Measurements from ENCODE around the gene ACSL4.
A peak's percentile ranks its signal among the peaks of the same experiment; 100 is the strongest.

Gene ACSL4

DNA sequence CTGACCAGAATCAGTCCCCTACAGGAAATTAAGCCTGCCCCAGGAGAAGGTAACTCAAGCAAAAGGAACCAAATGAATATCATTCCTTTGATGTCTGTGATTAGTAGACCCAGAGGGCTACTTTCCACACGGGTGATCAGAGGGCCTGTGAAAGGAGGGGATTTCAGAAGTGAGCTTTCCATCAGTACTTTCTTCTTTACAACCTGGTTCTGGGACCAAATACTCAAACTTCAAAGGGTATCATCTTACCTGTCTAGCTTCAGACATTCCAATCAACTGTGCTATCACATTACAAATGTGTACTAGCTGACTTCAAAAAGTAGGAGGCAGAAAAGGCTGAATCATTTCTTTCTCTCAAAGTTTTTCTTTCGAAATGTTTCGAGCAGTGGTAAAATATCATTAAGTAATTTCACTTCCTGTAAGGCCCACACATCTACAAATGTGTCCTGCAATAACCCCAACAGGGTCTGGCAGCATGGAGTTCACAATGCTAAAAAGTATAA lies 23.9 kb downstream of the ACSL4 start:
- no peak overlapping the region for H3K18ac ChIP-seq (ENCODE audit: low read length)
- H2BK5ac ChIP-seq (ENCODE audit: low read length) = no peak overlapping the region
- no peak overlapping the region for H2BK15ac ChIP-seq (replicated peaks; ENCODE audit: low read depth)
- H2BK120ac ChIP-seq (ENCODE audit: low read depth, low read length) = no peak overlapping the region
- H4K5ac ChIP-seq (ENCODE audit: low read length) = no peak overlapping the region
- peak; percentile 2 for DNase-seq
- H4K8ac ChIP-seq (ENCODE audit: low read depth, low read length) = no peak overlapping the region
- H3K4me3 ChIP-seq (ENCODE audit: low read length) = no peak overlapping the region
- no CpG with 5 or more reads among the region's 3 CpGs for WGBS (ENCODE audit: extremely low coverage, insufficient coverage, low lambda C conversion rate)
- H3K4me1 ChIP-seq (ENCODE audit: control insufficient read depth, low read depth, low read length) = no peaks in the 10 kb centered on the region
- H3K9ac ChIP-seq (ENCODE audit: low read length) = no peak overlapping the region
- no peak overlapping the region for H3K27ac ChIP-seq (ENCODE audit: low read depth, low read length)
- no peak overlapping the region for H3K4ac ChIP-seq (ENCODE audit: low read depth, low read length)
- H3K79me1 ChIP-seq (ENCODE audit: low read length) = no peaks in the 10 kb centered on the region
- no peak overlapping the region for H3K23ac ChIP-seq (ENCODE audit: low read length)
- H3K27me3 ChIP-seq (ENCODE audit: insufficient read depth, low read length, poor library complexity) = no peaks in the 10 kb centered on the region
- H3K56ac ChIP-seq (ENCODE audit: low read length) = no peak overlapping the region
- H3K79me2 ChIP-seq (ENCODE audit: control insufficient read depth, insufficient read depth, low read length) = no peaks in the 10 kb centered on the region
- H3K4me2 ChIP-seq (ENCODE audit: low read length) = no peak overlapping the region
- no peaks in the 10 kb centered on the region for H3K36me3 ChIP-seq (ENCODE audit: control insufficient read depth, insufficient read depth, low read length)
- H2AK5ac ChIP-seq (ENCODE audit: low read length) = no peak overlapping the region

DNA sequence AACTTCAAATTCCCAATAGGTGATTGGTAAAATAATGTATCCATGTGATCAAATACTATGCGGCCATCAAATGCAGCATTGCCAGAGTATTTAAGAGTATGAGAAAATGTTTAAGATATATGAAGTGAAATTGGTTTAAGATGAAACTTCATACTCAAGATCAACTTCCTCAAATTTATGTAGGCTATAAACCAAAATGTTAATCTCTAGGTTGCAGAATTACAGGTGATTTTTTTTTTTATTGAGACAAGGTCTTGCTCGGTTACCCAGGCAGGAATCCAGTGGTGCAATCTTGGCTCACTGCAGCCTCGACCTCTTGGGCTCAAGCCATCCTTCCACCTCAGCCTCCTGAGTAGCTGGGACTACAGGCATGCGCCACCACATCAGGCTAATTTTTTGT lies 25.3 kb downstream of the ACSL4 start:
- WGBS (ENCODE audit: extremely low coverage, insufficient coverage, low lambda C conversion rate) = no CpG with 5 or more reads among the region's 4 CpGs
- Histone ChIP-seq H3K79me1 (ENCODE audit: low read length) (no peaks in the 10 kb centered on the region), H2BK5ac (ENCODE audit: low read length) (no peak overlapping the region), H4K5ac (ENCODE audit: low read length) (no peak overlapping the region), H3K9ac (ENCODE audit: low read length) (no peak overlapping the region), H3K4me3 (ENCODE audit: low read length) (no peak overlapping the region), H3K4ac (ENCODE audit: low read depth, low read length) (no peak overlapping the region), H3K79me2 (ENCODE audit: control insufficient read depth, insufficient read depth, low read length) (no peaks in the 10 kb centered on the region), H4K8ac (ENCODE audit: low read depth, low read length) (no peak overlapping the region), H3K18ac (ENCODE audit: low read length) (no peak overlapping the region), H3K4me2 (ENCODE audit: low read length) (no peak overlapping the region), H3K27me3 (ENCODE audit: insufficient read depth, low read length, poor library complexity) (no peaks in the 10 kb centered on the region), H3K56ac (ENCODE audit: low read length) (no peak overlapping the region), H2AK5ac (ENCODE audit: low read length) (no peak overlapping the region), H2BK15ac (replicated peaks; ENCODE audit: low read depth) (no peak overlapping the region), H2BK120ac (ENCODE audit: low read depth, low read length) (no peak overlapping the region), H3K36me3 (ENCODE audit: control insufficient read depth, insufficient read depth, low read length) (no peaks in the 10 kb centered on the region), H3K23ac (ENCODE audit: low read length) (no peak overlapping the region), H3K27ac (ENCODE audit: low read depth, low read length) (no peak overlapping the region), H3K4me1 (ENCODE audit: control insufficient read depth, low read depth, low read length) (no peaks in the 10 kb centered on the region)
- DNase-seq = no peak

DNA sequence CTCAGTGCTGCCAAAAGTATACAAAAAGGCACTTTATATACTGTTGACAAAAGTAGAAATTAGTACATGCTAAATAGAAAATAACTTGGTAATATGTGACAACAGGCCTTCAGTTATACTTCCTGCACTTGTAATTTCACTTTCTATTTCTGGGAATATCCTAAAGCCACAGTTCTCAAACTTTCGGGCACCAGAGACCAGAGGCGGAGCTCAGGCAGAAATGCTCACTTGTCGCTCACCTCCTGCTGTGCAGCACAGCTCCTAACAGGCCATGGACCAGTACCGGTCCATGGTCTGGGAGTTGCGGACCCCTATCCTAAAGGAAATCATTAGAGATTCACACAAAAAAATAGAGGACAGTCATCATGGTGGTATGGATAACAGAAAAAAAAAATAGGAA lies 25.7 kb downstream of the ACSL4 start:
- Histone ChIP-seq H3K36me3 (ENCODE audit: control insufficient read depth, insufficient read depth, low read length) (no peaks in the 10 kb centered on the region), H2AK5ac (ENCODE audit: low read length) (no peak overlapping the region), H3K27ac (ENCODE audit: low read depth, low read length) (no peak overlapping the region), H4K5ac (ENCODE audit: low read length) (no peak overlapping the region), H3K18ac (ENCODE audit: low read length) (no peak overlapping the region), H3K4me1 (ENCODE audit: control insufficient read depth, low read depth, low read length) (no peaks in the 10 kb centered on the region), H3K79me2 (ENCODE audit: control insufficient read depth, insufficient read depth, low read length) (no peaks in the 10 kb centered on the region), H3K4me2 (ENCODE audit: low read length) (no peak overlapping the region), H3K56ac (ENCODE audit: low read length) (no peak overlapping the region), H2BK15ac (replicated peaks; ENCODE audit: low read depth) (no peak overlapping the region), H2BK5ac (ENCODE audit: low read length) (no peak overlapping the region), H3K9ac (ENCODE audit: low read length) (no peak overlapping the region), H3K79me1 (ENCODE audit: low read length) (no peaks in the 10 kb centered on the region), H3K23ac (ENCODE audit: low read length) (no peak overlapping the region), H2BK120ac (ENCODE audit: low read depth, low read length) (no peak overlapping the region), H3K4ac (ENCODE audit: low read depth, low read length) (no peak overlapping the region), H4K8ac (ENCODE audit: low read depth, low read length) (no peak overlapping the region), H3K27me3 (ENCODE audit: insufficient read depth, low read length, poor library complexity) (no peaks in the 10 kb centered on the region), H3K4me3 (ENCODE audit: low read length) (no peak overlapping the region)
- no peak for DNase-seq
- no CpG with 5 or more reads among the region's 5 CpGs for WGBS (ENCODE audit: extremely low coverage, insufficient coverage, low lambda C conversion rate)

DNA sequence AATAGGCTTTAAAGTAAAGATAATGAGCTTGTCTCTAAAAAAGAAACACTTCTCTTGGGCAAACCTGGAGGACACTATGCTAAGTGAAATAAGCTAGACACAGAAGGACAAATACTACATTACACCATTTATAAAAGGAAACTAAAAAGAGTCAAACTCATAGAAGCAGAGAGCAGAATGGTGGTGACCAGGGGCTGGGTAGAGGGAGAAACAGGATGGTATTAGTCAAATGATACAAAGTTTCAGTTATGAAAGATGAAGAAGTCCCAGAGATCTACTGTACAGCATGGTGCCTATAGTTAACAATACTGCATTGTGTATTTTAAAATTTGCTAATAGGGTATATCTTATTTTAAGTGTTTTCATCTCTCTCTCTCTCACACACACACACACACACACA lies 28.5 kb downstream of the ACSL4 start:
- Histone ChIP-seq H4K5ac (ENCODE audit: low read length) (no peak overlapping the region), H3K4me2 (ENCODE audit: low read length) (no peak overlapping the region), H3K18ac (ENCODE audit: low read length) (no peak overlapping the region), H3K56ac (ENCODE audit: low read length) (no peak overlapping the region), H3K79me2 (ENCODE audit: control insufficient read depth, insufficient read depth, low read length) (no peaks in the 10 kb centered on the region), H3K23ac (ENCODE audit: low read length) (no peak overlapping the region), H2BK15ac (replicated peaks; ENCODE audit: low read depth) (no peak overlapping the region), H3K9ac (ENCODE audit: low read length) (no peak overlapping the region), H3K27me3 (ENCODE audit: insufficient read depth, low read length, poor library complexity) (no peaks in the 10 kb centered on the region), H3K4me1 (ENCODE audit: control insufficient read depth, low read depth, low read length) (no peaks in the 10 kb centered on the region), H2AK5ac (ENCODE audit: low read length) (no peak overlapping the region), H3K79me1 (ENCODE audit: low read length) (no peaks in the 10 kb centered on the region), H3K4me3 (ENCODE audit: low read length) (no peak overlapping the region), H3K36me3 (ENCODE audit: control insufficient read depth, insufficient read depth, low read length) (no peaks in the 10 kb centered on the region), H2BK120ac (ENCODE audit: low read depth, low read length) (no peak overlapping the region), H3K27ac (ENCODE audit: low read depth, low read length) (no peak overlapping the region), H3K4ac (ENCODE audit: low read depth, low read length) (no peak overlapping the region), H4K8ac (ENCODE audit: low read depth, low read length) (no peak overlapping the region), H2BK5ac (ENCODE audit: low read length) (no peak overlapping the region)
- DNase-seq = no peak

DNA sequence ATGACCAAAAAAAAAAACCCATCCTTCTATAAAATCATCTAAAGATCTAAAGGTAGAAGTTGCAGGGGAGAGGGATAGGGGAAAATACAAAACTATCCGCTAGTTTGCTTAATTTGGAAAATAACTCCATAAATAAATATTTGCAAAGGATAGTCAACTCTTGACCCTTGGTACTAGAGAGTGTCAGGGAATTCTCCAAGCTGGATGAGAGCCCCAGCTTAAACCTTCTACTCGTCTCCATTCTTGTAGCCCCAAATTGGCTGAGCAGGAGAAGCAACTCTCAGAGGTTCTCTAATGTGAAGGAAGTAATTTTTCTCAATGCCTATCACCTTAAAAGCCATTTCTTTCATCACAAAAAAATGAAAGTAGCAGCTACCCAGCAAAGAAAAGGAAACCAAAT lies 35.2 kb downstream of the ACSL4 start:
- H2BK5ac ChIP-seq (ENCODE audit: low read length) = no peak overlapping the region
- H3K27ac ChIP-seq (ENCODE audit: low read depth, low read length) = no peak overlapping the region
- H3K4me3 ChIP-seq (ENCODE audit: low read length) = no peak overlapping the region
- no peak overlapping the region for H3K9ac ChIP-seq (ENCODE audit: low read length)
- H3K27me3 ChIP-seq (ENCODE audit: insufficient read depth, low read length, poor library complexity) = no peaks in the 10 kb centered on the region
- no peak overlapping the region for H2BK15ac ChIP-seq (replicated peaks; ENCODE audit: low read depth)
- H4K8ac ChIP-seq (ENCODE audit: low read depth, low read length) = no peak overlapping the region
- H3K23ac ChIP-seq (ENCODE audit: low read length) = no peak overlapping the region
- H3K56ac ChIP-seq (ENCODE audit: low read length) = no peak overlapping the region
- H3K79me2 ChIP-seq (ENCODE audit: control insufficient read depth, insufficient read depth, low read length) = no peaks in the 10 kb centered on the region
- WGBS (ENCODE audit: extremely low coverage, insufficient coverage, low lambda C conversion rate) = no CpG with 5 or more reads among the region's 2 CpGs
- no peak overlapping the region for H3K4ac ChIP-seq (ENCODE audit: low read depth, low read length)
- H3K79me1 ChIP-seq (ENCODE audit: low read length) = no peaks in the 10 kb centered on the region
- H2BK120ac ChIP-seq (ENCODE audit: low read depth, low read length) = no peak overlapping the region
- no peaks in the 10 kb centered on the region for H3K4me1 ChIP-seq (ENCODE audit: control insufficient read depth, low read depth, low read length)
- H4K5ac ChIP-seq (ENCODE audit: low read length) = no peak overlapping the region
- no peak for DNase-seq
- H2AK5ac ChIP-seq (ENCODE audit: low read length) = no peak overlapping the region
- no peaks in the 10 kb centered on the region for H3K36me3 ChIP-seq (ENCODE audit: control insufficient read depth, insufficient read depth, low read length)
- no peak overlapping the region for H3K18ac ChIP-seq (ENCODE audit: low read length)
- no peak overlapping the region for H3K4me2 ChIP-seq (ENCODE audit: low read length)

DNA sequence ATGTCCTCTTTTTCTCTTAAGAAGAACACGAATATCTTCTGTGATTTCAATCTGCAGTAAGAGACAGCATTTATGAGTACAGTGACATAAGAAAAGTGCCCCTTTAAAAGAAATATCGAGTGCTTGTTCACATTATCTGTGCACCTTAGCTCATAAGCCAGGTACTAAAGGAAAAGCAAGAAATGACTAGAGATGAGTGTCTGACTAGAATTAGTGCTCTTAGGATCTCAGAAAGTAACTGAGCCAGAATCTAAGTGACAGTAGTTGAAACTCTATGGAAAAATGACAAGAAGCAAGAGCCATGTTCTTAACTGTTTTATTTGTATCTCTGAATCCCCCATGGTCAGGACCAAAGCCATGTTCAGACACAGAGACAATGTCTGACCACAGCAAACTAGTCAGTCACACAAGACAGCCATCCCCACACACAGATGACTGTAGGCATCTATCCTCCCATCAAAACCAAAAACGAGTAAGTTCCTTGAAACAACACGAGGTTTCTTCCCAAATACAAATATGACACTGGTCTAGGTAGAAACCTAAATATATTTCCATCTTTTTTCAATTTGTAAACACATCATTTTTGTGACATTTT lies 36.8 kb downstream of the ACSL4 start:
- no peaks in the 10 kb centered on the region for H3K79me2 ChIP-seq (ENCODE audit: control insufficient read depth, insufficient read depth, low read length)
- H2BK5ac ChIP-seq (ENCODE audit: low read length) = no peak overlapping the region
- no peaks in the 10 kb centered on the region for H3K79me1 ChIP-seq (ENCODE audit: low read length)
- no peak overlapping the region for H3K18ac ChIP-seq (ENCODE audit: low read length)
- H2BK120ac ChIP-seq (ENCODE audit: low read depth, low read length) = no peak overlapping the region
- no peak overlapping the region for H2AK5ac ChIP-seq (ENCODE audit: low read length)
- H3K27me3 ChIP-seq (ENCODE audit: insufficient read depth, low read length, poor library complexity) = no peaks in the 10 kb centered on the region
- no peak overlapping the region for H4K5ac ChIP-seq (ENCODE audit: low read length)
- H3K4me3 ChIP-seq (ENCODE audit: low read length) = no peak overlapping the region
- no peak overlapping the region for H3K56ac ChIP-seq (ENCODE audit: low read length)
- DNase-seq = no peak
- H3K4me2 ChIP-seq (ENCODE audit: low read length) = no peak overlapping the region
- H4K8ac ChIP-seq (ENCODE audit: low read depth, low read length) = no peak overlapping the region
- no peak overlapping the region for H2BK15ac ChIP-seq (replicated peaks; ENCODE audit: low read depth)
- no peaks in the 10 kb centered on the region for H3K36me3 ChIP-seq (ENCODE audit: control insufficient read depth, insufficient read depth, low read length)
- no CpG with 5 or more reads among the region's 4 CpGs for WGBS (ENCODE audit: extremely low coverage, insufficient coverage, low lambda C conversion rate)
- no peak overlapping the region for H3K9ac ChIP-seq (ENCODE audit: low read length)
- H3K4me1 ChIP-seq (ENCODE audit: control insufficient read depth, low read depth, low read length) = no peaks in the 10 kb centered on the region
- no peak overlapping the region for H3K27ac ChIP-seq (ENCODE audit: low read depth, low read length)
- no peak overlapping the region for H3K23ac ChIP-seq (ENCODE audit: low read length)
- no peak overlapping the region for H3K4ac ChIP-seq (ENCODE audit: low read depth, low read length)

Measured in mesendoderm (in vitro differentiated cells).